RPMI7951 (cell line): ENCODE measurements around the gene GSC2. TPM values are rescaled to one million over a fixed set of nuclear protein-coding genes. Genes with fewer than 3 reads are reported as not detected.

Source experiments
- DNase-seq: peaks from one replicate; pipeline ENCODE4 v3.0.0-alpha.2; 2012; ENCODE audit warnings: low read depth
- total RNA-seq: library from RNA; depleted of rRNA; stranded (reverse); fragments of >200 nt; shearing (Covaris generic); gene quantifications from 2 replicates; pipeline ENCODE4 v1.2.3, GENCODE V29; 2014

Gene GSC2
- total RNA-seq, 1 experiment from 2014 or later: not detected

DNA sequence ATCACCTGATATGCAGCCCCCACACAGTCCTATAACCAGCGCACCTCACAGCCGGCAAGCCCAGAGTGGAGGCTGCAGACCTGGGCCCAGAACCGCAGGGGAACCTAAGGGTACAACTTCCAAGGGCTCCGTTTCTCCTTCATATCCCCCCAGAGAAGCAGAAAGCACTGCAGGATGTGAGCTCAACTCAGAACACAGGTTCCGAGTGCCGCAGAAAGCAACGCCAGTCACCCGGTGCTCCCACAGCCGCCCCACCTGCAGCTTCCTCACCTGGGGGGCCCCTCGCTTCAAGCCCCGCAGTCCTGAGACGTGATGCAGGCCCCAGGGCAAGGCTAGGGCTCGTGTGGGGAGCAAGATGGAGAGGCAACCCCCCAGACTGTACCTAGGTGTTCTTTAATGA lies 16.5 kb downstream of the GSC2 start:
- no peak for DNase-seq

DNA sequence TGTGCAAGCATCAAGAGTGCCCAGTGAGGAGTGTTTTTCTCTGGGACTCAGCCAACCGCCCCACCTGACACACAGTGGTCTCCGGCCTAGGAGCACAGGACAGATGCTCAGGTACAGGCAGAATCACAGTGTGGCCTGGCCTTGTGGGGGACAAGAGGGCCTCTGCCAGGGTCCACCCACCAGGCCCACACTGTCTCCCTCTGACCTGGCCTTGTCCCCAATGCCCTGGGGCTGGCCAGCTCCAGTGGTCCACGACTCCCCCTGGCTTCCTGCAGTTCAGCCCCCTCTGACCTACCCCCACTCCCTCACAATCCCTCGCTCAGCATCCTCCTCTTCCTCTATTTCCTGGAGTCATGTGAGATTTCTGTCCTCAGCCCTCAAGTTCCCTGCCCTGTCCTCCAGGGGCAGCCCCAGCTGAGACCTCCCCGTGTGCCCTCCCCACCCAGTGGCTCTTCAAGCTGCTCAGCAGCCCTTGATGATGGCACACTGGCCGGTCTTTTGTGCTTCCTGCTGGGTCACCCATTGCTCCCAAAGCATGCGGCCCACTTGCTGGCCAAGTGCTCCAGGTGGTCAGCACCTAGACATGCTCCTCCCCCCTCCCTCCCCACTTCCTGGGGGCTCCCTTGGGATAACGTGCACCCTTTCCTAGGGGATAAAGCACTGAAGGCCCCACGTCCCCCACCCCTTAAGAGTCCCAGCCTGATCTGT lies 17.2 kb downstream of the GSC2 start:
- DNase-seq: no peak

DNA sequence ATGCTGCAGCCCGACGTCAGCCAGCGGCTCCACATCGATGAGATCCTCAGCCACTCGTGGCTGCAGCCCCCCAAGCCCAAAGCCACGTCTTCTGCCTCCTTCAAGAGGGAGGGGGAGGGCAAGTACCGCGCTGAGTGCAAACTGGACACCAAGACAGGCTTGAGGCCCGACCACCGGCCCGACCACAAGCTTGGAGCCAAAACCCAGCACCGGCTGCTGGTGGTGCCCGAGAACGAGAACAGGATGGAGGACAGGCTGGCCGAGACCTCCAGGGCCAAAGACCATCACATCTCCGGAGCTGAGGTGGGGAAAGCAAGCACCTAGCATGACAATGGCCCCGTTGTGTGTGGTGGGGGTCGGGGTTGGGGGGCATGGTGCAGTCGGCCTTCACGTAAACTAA lies 17.9 kb downstream of the GSC2 start:
- no peak for DNase-seq

DNA sequence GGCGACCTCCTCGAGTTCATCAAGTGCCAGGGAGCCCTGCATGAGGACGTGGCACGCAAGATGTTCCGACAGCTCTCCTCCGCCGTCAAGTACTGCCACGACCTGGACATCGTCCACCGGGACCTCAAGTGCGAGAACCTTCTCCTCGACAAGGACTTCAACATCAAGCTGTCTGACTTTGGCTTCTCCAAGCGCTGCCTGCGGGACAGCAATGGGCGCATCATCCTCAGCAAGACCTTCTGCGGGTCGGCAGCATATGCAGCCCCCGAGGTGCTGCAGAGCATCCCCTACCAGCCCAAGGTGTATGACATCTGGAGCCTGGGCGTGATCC lies 18.4 kb downstream of the GSC2 start:
- DNase-seq: no peak

DNA sequence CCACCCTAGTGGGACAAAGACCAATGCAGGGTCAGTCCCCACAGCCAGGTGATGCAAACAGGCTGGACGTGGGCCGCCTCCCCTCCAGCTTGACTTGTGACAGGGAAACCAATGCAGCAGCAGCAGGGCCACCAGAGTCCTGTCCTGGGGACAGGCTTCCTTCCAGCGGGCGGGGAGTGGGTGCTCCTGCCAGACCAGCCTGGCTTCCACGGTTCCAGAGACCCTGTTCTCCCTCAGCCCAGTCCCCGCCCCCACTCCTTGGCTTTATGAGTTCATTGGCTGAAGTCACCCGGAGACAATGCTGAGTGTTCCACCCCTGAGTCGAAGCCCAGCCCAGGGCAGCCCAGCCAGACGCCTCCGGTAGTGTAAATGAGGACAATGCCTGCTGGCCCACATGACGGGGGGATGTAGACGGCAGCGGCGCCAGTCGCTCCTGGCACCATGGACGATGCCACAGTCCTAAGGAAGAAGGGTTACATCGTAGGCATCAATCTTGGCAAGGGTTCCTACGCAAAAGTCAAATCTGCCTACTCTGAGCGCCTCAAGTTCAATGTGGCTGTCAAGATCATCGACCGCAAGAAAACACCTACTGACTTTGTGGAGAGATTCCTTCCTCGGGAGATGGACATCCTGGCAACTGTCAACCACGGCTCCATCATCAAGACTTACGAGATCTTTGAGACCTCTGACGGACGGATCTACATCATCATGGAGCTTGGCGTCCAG lies 19.0 kb downstream of the GSC2 start, which contains the start of gene TSSK2:
TSSK2 (plus strand) TSS at position 350 of the 726 bp plus-strand sequence; CDS start at position 442, 92 bp downstream.
- no peak for DNase-seq

DNA sequence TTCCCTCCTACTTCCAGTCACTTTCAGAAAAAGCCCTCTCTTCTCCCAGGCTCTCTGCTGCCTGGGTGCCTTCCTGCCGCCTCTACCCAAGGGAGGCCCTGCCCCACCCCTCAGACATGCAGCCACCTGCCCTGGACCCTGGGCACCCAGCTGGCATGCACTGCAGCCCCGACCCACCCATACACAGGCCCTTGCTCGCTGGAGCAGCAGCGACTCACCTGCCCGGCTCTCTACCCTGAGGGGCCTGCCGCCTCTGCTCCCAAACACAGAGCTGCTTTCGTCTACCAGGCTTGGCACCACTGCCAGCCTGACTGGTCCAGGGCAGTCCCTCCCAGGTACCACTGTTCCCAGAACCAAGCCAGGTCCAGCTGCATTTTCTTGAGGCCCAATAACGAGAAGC lies 20.2 kb downstream of the GSC2 start:
- no peak for DNase-seq

DNA sequence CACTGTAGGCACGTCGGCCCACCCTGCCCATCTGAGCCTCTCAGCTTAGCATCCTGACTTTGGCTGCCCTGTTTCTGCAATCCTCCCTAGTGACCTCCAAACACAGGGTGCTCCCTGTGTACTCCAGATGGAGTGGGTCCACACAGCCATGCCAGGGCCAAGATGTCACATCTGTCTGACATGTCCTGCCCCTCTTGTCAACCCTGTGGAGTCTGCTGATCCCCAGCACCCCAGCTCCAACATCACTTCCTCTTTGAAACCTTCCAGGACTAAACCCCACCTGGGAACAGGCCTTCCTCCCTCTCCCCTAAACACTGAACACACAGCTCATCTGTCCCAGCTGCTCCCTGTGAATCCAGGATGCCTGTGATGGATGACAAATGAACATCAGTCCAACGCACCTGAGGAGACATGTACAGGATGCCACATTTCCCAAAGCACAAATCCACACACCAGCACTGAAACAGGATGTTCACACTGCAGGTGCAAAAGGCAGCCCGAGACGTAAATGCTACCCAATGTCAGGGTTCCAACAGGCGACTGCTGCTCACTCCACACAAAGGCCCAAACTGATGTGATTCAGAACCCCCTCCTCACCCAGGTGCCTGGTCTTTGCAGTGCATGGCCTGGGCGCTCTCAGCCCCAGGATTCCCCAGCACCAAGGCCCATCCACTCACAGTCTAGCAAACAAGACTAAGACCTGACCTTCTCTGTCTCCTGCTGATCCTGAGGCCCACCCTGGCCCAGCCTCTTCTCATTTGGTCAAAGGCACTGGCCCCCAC lies 21.0 kb downstream of the GSC2 start:
- DNase-seq: no peak

DNA sequence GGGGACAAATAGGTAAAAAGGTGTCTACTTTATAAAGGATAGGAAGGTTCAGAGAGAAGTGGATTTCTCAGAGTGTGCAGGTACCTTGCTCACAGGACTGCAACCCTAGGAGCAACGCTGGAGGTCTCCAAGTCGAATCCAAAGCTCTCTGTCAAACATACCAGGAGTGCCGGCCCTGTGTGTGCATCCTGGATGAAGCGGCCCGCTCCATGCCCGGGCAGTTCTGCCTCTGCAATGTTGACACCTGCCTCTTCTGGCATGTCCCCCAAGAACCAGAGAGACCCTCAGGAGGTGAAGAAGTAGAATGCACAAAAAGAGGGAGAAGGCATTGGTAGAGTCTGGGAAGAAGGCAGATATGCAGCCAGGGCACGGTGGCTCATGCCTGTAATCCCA lies 22.1 kb downstream of the GSC2 start:
- DNase-seq: no peak

DNA sequence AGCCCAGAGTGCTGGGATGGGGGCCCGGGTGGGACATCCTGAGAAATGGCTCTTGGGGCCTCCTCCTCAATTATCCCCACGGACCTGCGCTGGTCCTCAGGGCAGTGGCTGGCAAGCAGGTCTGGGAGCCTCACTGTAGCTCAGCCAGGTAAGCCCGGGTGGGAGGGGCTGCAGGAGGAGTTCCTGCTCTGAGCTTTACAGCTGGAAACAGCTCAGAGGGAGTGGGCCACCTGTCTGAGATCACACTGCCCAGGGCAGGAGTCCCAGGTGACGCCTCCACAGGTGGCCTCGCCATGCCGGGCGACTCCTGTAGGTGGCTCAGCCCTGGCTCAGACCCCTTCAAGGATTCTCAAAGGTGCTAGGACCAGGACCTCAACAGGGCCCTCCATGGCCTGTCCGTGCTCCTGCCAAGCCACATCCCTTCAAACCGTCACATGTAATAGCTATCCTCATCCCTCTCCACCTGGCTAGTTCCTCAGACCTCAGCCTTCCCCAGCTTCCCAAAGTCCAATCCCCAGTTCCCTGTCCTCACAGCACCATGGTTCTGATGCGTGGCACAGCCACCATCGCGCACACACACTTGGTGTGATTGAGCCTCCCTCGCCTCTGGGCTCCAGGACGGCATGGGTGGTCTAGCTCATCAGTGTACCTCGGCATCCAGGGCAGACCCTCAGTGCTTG lies 22.6 kb downstream of the GSC2 start:
- DNase-seq: no peak

DNA sequence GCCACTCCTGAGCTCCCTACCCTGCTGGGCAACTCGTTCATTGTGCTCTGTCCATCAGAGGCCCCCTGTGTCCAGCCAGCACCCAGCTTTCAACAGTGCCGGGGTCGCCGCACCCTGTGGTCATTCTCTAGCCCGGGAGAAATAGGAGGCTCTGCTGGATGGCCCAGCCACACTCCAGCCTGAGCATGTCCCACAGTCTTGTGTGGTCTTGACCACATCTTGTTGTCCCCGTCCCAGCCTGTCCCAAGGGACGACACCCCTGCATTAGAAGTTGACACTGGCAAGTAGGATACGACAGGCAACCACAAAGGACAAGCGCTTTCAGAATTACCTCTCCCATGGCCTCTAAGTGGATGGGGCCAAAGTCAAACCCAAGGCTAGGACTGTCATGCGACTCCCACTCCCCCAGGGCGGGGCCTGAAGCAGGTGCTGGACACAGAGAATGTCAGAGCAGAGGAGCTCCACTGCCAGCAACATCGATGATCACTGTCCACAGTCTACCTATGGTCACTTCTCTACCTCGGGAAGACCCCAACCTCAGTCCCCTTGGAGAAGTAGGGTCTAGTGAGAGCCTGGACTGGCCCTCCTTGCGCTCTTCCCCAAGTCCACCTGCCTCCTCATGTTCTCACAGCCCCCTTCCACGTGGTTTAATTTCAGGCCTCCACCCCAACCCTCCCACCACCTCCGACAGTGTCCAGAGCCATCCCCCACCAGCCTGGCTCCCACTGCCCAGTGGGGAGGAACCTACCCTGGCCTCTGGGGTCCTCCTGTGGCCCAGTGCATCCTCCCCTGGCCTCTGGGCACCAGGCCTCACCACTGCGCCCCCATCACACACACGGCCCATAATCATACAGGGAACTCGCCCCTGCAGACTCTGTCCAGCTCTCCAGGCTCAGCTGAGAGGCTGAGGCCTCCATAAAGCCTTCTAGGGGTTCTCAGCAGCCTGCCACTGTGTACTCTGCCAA lies 23.5 kb downstream of the GSC2 start:
- DNase-seq: no peak

DNA sequence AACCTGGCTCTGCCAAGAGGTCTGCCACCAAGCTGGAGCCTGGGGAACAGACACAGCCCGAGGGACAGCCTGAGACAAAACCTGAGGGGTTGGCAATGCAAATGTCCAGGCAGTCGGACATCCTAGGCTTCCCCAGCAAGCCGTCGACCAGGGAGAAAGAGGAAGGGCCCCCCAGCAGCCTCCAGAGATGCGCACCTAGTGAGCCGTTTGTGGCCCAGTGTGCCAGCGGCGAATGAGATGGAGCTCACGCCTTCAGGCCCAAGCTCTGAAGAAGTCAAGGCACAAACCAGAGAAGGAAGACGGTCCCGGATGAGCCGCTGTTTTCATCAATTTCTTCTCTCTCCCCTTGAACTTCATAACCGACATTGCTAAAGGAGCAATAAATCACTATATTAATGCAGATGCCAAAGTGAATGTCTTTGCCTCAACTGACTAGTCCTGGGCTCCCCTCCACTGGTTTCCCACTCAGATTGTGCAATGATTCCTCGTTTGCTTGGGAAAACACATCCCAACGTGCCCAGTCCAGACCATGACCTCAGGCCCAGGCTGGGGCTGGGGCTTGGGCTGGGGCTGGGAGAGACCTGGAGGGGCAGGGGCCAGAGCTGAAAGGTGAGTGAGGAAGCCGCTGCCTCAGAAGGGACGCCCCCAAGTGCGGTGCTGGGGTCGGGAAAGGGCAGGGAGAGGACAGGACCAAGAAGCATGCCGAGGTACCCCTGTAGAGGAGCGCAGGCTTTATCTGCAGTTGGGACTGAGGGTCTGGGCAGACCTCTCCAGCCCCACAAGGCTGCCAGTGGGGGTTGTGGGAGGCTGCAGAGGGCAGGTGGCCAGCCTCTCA lies 24.4 kb downstream of the GSC2 start:
- no peak for DNase-seq

DNA sequence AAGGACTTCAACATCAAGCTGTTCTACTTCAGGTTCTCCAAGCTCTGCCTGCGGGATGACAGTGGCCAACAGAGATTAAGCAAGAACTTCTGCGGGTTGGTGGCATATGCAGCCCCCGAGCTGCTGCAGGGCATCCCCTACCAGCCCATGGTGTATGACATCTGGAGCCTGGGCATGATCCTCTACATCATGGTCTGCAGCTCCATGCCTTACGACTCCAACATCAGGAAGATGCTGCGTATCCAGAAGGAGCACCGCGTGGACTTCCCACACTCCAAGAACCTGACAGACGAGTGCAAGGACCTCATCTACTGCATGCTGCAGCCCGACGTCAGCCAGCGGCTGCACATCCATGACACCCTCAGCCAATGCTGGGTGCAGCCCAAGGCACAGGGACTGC lies 25.1 kb downstream of the GSC2 start:
- no peak for DNase-seq

DNA sequence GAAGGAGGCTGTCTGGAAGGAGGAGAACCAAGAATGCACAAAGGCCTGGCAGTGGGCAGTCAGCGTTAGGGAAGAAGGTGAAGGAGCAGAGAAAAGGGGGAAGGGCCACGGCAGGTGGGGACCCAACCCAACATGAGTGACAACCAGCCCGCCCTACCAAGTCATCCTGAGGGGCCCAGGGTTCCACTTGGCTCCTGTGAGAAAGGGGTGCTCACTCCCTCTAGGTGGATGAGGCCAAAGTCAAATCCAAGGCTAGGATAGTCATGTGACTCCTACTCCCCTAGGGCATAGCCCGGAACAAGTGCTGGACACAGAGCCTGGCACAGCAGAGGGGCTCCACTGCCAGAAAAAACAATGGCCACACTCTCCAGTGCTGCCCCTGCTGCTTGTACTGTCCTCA lies 25.7 kb downstream of the GSC2 start:
- DNase-seq: no peak

DNA sequence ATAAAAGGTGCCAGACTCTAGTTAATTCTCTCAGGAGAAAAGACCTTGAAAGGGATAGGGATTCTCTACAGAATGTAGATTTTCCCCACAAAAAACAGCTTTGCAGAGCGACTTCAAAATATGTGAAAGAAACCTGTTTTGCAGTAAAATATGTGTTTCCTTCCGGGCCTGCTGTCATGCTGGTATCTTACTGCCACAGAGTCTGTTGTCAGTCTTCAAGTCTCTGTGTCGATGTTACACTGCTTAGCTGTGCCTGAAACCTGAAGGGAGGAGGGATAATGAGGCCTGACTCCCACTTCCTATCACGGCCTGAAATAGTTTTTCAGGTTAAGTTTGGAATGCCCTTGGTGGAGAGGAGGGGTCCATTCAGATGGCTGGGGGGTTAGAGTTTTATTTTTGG lies 26.2 kb downstream of the GSC2 start:
- DNase-seq: no peak

DNA sequence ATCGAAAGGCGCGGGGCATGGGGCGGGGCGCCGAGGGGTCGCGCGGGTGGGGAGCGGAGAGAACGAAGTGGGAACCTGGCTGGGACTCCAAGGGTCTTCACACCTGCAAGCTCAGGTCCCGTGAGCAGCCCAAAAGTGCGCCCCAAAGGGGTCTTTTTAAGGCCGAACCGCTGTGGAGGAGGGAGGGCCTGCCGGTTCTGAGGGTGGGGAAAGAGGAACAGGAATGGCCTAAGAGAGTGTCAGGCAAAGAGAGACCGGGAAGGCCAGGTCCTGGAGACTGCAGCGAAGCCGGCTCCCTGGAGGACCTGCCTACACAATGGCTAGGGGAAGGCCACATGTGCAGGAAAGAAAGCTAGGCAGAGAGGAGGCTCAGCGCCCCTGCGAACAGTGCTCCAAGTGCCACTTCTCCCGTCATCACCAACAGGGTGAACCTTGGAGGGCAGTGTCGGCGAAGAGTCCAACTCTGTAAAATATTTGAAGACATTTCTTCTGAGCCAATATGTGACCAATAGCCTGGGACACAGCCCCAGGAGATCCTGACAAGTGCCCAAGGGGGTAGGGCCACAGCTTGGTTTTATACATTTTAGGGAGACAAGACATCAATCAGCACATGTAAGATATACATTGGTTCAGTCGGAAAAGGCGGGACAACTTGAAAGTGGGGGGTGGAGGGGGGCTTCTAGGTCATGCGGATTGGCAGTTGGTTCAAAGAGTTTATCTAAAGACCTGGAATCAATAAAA lies 27.2 kb downstream of the GSC2 start:
- peak; percentile 28 for DNase-seq

DNA sequence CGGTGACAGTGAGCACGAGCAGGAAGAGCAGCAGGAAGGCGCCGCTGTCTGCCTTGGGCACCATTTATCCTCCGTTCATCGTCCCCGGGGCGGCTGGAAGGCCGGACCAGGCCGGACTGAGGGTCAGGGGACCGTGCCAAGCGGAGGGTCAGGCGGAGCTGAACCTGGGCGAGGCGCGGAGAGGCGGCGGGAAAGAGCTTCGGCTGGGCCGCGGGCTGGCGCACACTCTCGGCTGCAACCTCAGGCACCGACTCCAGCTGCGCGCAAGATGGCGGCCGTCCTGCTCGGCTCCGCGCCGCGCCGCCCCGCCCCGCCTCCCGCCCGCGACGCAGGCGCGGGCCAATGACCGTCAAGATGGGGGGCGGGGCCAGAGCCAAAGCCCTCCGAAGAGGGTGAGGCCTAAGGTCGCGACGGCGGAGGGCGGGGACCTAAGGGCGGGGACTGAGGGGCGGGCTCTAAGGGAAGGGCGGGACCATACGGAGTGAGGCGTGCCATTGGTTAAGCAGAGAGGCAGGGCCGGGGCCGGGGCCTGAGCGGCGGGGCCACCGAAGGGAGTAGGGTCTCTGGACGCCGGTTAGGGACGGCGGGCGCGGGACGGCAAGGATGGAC lies 27.8 kb downstream of the GSC2 start, which contains the start of gene DGCR2:
DGCR2 (minus strand) TSS at position 270 of the 609 bp plus-strand sequence; CDS start at position 64, 206 bp downstream.
- DNase-seq: peak; percentile 91

DNA sequence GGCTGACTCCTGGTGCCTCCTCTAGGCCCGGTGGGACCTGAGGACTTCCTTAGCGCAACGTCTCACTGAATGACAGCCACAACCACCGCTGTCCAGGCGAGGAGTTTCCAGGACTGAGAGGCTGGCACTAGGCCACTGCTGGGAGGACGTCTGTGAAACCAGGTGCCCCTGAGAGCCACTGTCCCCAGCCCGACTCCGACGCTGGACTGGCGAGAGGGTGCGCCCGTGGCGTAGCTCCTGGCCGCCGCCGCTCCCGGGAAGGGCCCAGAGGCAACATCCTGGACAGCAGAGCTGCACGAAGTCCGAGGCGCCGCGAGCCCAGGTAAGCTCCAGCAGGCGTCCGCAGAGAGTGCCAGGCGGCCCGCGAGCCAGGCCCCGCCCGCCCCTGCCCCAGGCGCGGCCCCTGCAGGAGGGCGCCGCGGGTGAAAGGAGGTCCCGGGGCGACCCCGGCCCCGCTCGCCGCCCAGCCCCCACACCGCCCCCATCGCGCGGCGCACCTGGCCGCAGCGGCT lies 28.4 kb downstream of the GSC2 start:
- peak; percentile 33 for DNase-seq

DNA sequence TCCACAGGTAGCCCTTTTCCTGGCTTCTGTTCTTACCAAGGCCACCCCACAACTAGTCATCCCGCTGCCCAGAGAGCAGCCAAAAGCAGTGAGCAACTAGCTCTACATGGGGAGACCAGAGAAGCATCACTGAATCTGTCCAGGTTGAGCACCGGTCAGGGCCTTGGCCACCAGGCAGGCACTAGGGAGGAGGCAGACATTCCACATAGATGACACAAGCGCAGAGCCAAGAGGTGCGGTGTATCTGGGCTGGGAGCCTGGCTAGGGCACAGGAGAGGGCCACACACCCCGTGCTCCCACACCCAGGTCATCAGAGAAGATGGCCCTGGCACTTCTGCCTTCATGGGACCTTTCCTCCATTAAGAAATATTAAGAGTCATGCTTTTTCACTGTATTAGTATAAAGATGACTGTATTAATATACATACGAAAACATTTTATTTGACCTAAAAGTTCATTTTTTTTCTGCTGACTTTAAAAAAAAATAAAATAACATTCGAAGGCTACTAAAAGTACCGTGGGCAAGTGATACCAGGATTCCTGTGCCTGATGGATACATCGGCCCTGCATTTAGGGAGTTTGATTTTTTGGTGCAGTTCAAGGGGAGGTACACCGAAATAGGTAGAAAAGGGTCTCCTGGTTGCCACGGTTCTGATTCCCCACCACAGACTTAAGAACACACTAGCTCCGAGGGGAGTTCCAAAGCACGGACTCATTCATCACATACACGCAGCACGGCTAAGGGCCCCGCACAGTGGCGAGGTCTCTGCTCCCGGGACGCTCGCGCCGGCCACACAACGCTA lies 29.1 kb downstream of the GSC2 start:
- peak; percentile 39 for DNase-seq
